Activated CD8-positive, alpha-beta memory T cell treated with anti-CD3 and anti-CD28 coated beads for 1 hour (primary cell): ENCODE data around the gene PPME1.

Source experiments
- DNase-seq, 2 donors: peaks; one replicate each; pipeline ENCODE4 v3.0.0-alpha.2; 2020; ENCODE audit warnings: low read depth in 1 of 2; ENCODE audit errors: extremely low read depth in 1 of 2

Gene PPME1

DNA sequence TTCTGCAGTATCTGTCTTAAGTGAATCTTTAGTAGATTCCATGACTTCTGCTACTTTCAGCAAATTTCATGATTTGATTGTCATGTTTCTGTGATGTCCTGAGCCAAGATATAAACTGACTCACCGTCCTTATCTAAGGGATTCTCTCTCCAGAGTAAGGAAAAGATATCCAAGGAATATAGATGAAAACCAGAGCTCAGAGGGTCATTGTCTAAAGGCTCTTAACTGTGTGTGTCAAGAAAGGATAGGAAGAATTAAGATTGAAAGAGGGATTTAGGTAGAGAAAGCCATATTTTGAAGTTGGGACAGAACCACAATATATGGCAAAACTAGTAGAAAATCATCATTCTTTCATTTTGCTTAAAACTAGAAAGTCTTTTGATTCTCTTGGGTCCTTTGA is 50.7 kb downstream of the PPME1 start:
- no peak for DNase-seq

GRCh38 chr11:74225565-74225964 is 54.5 kb downstream of the PPME1 start:
- DNase-seq: no peak

DNA sequence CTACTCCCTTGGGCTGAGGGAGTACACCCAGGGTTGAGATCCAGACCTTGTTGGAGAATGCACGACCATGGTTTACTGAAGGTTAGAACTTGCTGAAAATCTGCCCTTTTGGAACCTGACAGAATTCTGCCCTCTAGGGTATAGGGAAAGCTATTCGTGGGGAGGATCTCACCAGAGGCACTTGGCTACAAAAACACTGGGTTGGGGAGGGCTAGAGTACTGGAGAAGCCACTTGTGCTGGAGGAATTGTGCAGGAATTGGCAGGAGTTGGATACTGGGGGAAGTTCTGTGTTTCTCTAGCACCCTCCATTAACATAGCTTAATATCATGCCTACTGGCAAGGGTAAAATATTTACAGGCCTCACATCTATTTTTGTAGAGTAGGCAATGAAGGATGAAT is 55.8 kb downstream of the PPME1 start:
- DNase-seq: no peak

DNA sequence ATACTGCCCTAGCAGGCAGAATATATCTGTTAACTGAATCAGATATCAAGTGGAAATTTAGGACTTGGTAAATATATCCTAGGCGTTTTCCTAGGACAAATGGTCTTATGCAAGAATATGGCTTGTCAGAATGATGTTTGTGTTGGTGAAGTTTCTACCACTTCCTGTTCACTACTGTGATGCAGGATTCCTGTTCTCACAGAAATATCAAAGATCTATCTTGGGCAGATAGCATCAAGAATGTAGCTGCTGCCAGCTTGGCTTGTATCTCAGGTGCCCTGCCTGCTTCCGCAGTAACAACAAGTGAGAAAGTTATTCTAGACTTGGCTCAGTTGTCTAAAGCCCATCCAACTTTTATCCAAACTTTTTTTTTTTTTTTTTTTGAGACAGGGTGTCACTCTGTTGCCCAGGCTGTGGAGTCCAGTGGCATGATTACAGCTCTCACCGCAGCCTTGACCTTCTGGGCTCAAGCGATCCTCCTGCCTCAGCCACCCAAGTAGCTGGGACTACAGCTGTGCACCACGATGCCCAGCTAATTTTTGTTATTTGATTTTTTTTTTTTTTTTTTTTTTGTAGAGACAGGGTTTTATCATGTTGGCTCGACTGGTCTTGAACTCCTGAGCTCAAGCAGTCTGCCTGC is 61.3 kb downstream of the PPME1 start:
- DNase-seq: peak in 1 of 2 donors; percentile 5

GRCh38 chr11:74233683-74234082 is 62.6 kb downstream of the PPME1 start:
- DNase-seq: no peak

GRCh38 chr11:74235121-74235520 is 64.0 kb downstream of the PPME1 start:
- DNase-seq: no peak

DNA sequence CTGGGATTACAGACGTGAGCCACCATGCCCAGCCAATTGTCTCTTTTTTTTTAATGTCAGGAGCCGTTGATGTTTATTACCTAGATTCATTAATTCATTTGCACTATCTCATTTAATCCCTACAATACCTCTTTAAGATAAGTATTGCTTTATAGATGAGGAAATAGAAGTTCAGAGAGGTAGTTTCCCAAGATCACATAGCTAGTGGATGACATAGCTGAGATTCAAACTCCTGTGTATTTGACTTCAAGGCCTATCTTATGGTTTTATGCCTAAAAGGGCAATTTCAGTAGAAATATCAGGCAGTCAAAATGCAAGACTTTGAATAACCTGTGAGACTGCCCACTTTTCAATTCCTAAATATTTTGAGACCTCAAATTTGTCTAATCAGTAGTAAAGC is 66.5 kb downstream of the PPME1 start:
- DNase-seq: no peak

- no peak for DNase-seq
Observed at GRCh38 chr11:74238243-74238642, 67.2 kb downstream of the PPME1 start.

- no peak for DNase-seq
Observed at GRCh38 chr11:74248469-74248868, 77.4 kb downstream of the PPME1 start.

- no peak for DNase-seq
Observed at GRCh38 chr11:74249496-74249895, 78.4 kb downstream of the PPME1 start.

GRCh38 chr11:74253361-74253760 is 82.3 kb downstream of the PPME1 start:
- no peak for DNase-seq

- DNase-seq: peak; percentile 13 to 27
Observed at GRCh38 chr11:74255741-74256375, 84.8 kb downstream of the PPME1 start.

GRCh38 chr11:74256378-74257133 is 85.5 kb downstream of the PPME1 start:
- no peak for DNase-seq

GRCh38 chr11:74257959-74258553 is 87.0 kb downstream of the PPME1 start:
- DNase-seq: no peak

GRCh38 chr11:74262725-74263124 is 91.6 kb downstream of the PPME1 start:
- no peak for DNase-seq

GRCh38 chr11:74265256-74265655 is 94.2 kb downstream of the PPME1 start:
- DNase-seq: no peak

DNA sequence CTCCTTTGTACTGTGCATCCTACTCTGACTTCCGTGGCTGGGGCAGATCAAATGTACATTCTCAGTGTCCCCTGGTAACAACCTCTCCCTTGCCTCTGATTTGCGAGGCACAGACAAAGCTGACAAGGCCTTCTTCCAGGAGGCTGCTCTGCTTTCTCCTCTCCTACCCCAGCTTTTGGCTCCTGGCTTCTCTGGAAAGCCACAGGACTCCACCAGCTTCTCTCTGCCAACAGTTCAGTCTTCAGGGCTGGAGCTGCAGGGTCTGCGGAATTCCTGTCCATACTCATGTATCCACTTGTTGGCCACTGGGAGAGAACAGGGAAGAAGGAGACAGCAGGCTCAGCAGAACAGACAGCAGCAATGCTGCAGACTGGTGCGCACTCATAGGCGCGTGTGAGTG is 95.9 kb downstream of the PPME1 start:
- no peak for DNase-seq

GRCh38 chr11:74268456-74268855 is 97.4 kb downstream of the PPME1 start:
- no peak for DNase-seq

- DNase-seq: no peak
Observed at GRCh38 chr11:74269161-74269811, 98.2 kb downstream of the PPME1 start.

DNA sequence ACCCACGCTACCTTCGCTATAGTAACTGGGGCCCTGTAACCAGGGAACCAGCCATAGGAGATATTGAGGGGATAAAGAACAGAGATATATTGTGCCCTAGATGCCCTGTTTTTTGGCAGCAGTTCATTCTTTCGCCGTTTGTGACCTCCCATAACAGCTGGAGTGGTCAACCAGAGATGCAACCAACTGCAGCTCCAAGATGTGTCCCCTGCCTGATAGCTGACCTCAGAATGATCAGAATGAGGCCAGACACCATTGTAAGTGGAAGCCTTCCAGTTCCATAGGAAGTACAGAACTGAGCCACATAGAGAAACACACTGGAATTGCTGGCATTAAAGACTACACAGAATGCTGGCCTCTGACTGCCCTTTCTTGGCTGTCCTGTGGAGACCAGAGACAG is 101.2 kb downstream of the PPME1 start:
- DNase-seq: no peak

- DNase-seq: no peak
Observed at GRCh38 chr11:74276581-74276980, 105.5 kb downstream of the PPME1 start.
